H9 (cell line): ENCODE results near the gene TOM1L2. TPM values are rescaled to one million over a fixed set of nuclear protein-coding genes. Genes with fewer than 3 reads are reported as not detected.

Experiments used
- DNase-seq: peaks from one replicate; pipeline ENCODE4 v3.0.0-alpha.2; 2017
- H2AFZ ChIP-seq: one replicate; pipeline ENCODE4 v1.6.1; 2013; ENCODE audit warnings: mild to moderate bottlenecking, low read length, control low read depth, moderate library complexity
- H2AK5ac ChIP-seq: 2 replicates; pipeline ENCODE4 v1.6.1; 2013; ENCODE audit warnings: low read length, control low read depth, mixed read lengths; ENCODE audit not compliant: insufficient read length
- H2BK120ac ChIP-seq: one replicate; pipeline ENCODE4 v1.6.1; 2013; ENCODE audit warnings: low read depth, mild to moderate bottlenecking, low read length, control low read depth, inconsistent platforms; ENCODE audit not compliant: poor library complexity, severe bottlenecking
- H2BK12ac ChIP-seq: 2 replicates; pipeline ENCODE4 v1.6.1; 2013; ENCODE audit warnings: low read length, control low read depth, mixed read lengths, low read depth; ENCODE audit not compliant: insufficient read length
- H2BK15ac ChIP-seq: 2 replicates; pipeline ENCODE4 v1.6.1; 2013; ENCODE audit warnings: low read depth, low read length, control low read depth
- H2BK20ac ChIP-seq: one replicate; pipeline ENCODE4 v1.6.1; 2013; ENCODE audit warnings: low read depth, mild to moderate bottlenecking, low read length, control low read depth, inconsistent platforms; ENCODE audit not compliant: poor library complexity, severe bottlenecking
- H2BK5ac ChIP-seq: 2 replicates; pipeline ENCODE4 v1.6.1; 2013; ENCODE audit warnings: low read length, control low read depth, mixed read lengths; ENCODE audit not compliant: insufficient read length
- H3K14ac ChIP-seq: 2 replicates; pipeline ENCODE4 v1.6.1; 2013; ENCODE audit warnings: low read length, control low read depth; ENCODE audit not compliant: insufficient read depth
- H3K18ac ChIP-seq: 2 replicates; pipeline ENCODE4 v1.6.1; 2013; ENCODE audit warnings: low read depth, mild to moderate bottlenecking, mixed read lengths, low read length, control low read depth; ENCODE audit not compliant: insufficient read length
- H3K23ac ChIP-seq: 2 replicates; pipeline ENCODE4 v1.6.1; 2013; ENCODE audit warnings: low read length, control low read depth, mixed read lengths, low read depth; ENCODE audit not compliant: insufficient read length
- H3K23me2 ChIP-seq: 2 replicates; pipeline ENCODE4 v1.6.1; 2013; ENCODE audit warnings: low read depth, mild to moderate bottlenecking, mixed read lengths, low read length, control low read depth; ENCODE audit not compliant: insufficient read length, poor library complexity, severe bottlenecking
- H3K27ac ChIP-seq: 2 replicates; pipeline ENCODE4 v1.5.1; 2013; ENCODE audit warnings: low read length, control low read depth, mixed read lengths, low read depth; ENCODE audit not compliant: insufficient read length
- H3K27me3 ChIP-seq: 2 replicates; pipeline ENCODE4 v1.6.1; 2013; ENCODE audit warnings: low read length, control low read depth, inconsistent platforms; ENCODE audit not compliant: insufficient read depth
- H3K4ac ChIP-seq: 2 replicates; pipeline ENCODE4 v1.6.1; 2013; ENCODE audit warnings: low read depth, mild to moderate bottlenecking, control low read depth, inconsistent platforms, low read length, moderate library complexity
- H3K4me1 ChIP-seq: 2 replicates; pipeline ENCODE4 v1.6.1; 2013; ENCODE audit warnings: low read length, control low read depth, inconsistent platforms; ENCODE audit not compliant: insufficient read depth
- H3K4me2 ChIP-seq: 2 replicates; pipeline ENCODE4 v1.6.1; 2013; ENCODE audit warnings: low read length, control low read depth, mixed read lengths; ENCODE audit not compliant: insufficient read length, insufficient read depth
- H3K56ac ChIP-seq: 2 replicates; pipeline ENCODE4 v1.6.1; 2013; ENCODE audit warnings: low read depth, mild to moderate bottlenecking, mixed read lengths, low read length, control low read depth; ENCODE audit not compliant: insufficient read length
- H3K79me1 ChIP-seq: 2 replicates; pipeline ENCODE4 v1.6.1; 2013; ENCODE audit warnings: low read depth, mild to moderate bottlenecking, moderate library complexity, low read length, control low read depth, inconsistent platforms; ENCODE audit not compliant: insufficient read depth, poor library complexity, severe bottlenecking
- H3K79me2 ChIP-seq: 2 replicates; pipeline ENCODE4 v1.6.1; 2013; ENCODE audit warnings: low read length, control low read depth, inconsistent platforms; ENCODE audit not compliant: insufficient read depth
- H3K9ac ChIP-seq: 2 replicates; pipeline ENCODE4 v1.6.1; 2013; ENCODE audit warnings: low read length, control low read depth, mixed read lengths; ENCODE audit not compliant: insufficient read length; ENCODE audit errors: extremely low read depth
- H3K9me3 ChIP-seq: one replicate; pipeline ENCODE4 v1.6.1; 2013; ENCODE audit warnings: low read depth, low read length, inconsistent platforms; ENCODE audit not compliant: control insufficient read depth
- H3T11ph ChIP-seq: one replicate; pipeline ENCODE4 v1.6.1; 2013; ENCODE audit warnings: mild to moderate bottlenecking, low read length, control low read depth, inconsistent platforms
- H4K20me1 ChIP-seq: one replicate; pipeline ENCODE4 v1.6.1; 2013; ENCODE audit not compliant: control insufficient read depth, insufficient read length, insufficient read depth
- H4K5ac ChIP-seq: 2 replicates; pipeline ENCODE4 v1.6.1; 2013; ENCODE audit warnings: low read depth, mild to moderate bottlenecking, mixed read lengths, low read length, control low read depth; ENCODE audit not compliant: insufficient read length
- H4K8ac ChIP-seq: replicated peaks from 2 replicates; pipeline ENCODE4 v1.6.1; 2013; ENCODE audit warnings: low read length, control low read depth, mixed read lengths, low read depth; ENCODE audit not compliant: insufficient read length
- H4K91ac ChIP-seq: 2 replicates; pipeline ENCODE4 v1.6.1; 2013; ENCODE audit warnings: low read depth, mild to moderate bottlenecking, moderate library complexity, mixed read lengths, low read length, control low read depth; ENCODE audit not compliant: insufficient read length
- H3K27ac Mint-ChIP-seq, 3 experiments: 2 replicates in 2 of 3; 3 replicates in 1 of 3; pipeline ENCODE4 v1.8.0; 2020 to 2021; ENCODE audit warnings: mixed read lengths in 3 of 3, mild to moderate bottlenecking in 1 of 3, moderate library complexity in 1 of 3
- H3K27me3 Mint-ChIP-seq: 2 replicates; pipeline ENCODE4 v1.8.0; 2021; ENCODE audit warnings: low read depth, mild to moderate bottlenecking, moderate library complexity, mixed read lengths
- H3K36me3 Mint-ChIP-seq, 3 experiments: 2 replicates in 2 of 3; 3 replicates in 1 of 3; pipeline ENCODE4 v1.8.0; 2020 to 2021; ENCODE audit warnings: low read depth in 3 of 3, mixed read lengths in 3 of 3; ENCODE audit not compliant: insufficient read depth in 1 of 3
- H3K4me1 Mint-ChIP-seq, 2 experiments: 2 replicates each; pipeline ENCODE4 v1.8.0; 2020; ENCODE audit warnings: mixed read lengths in 2 of 2
- H3K4me3 Mint-ChIP-seq, 2 experiments: 2 replicates in 1 of 2; 3 replicates in 1 of 2; pipeline ENCODE4 v1.8.0; 2020 to 2021; ENCODE audit warnings: mild to moderate bottlenecking in 2 of 2, mixed read lengths in 2 of 2, moderate library complexity in 1 of 2
- H3K9me3 Mint-ChIP-seq, 2 experiments: 2 replicates in 1 of 2; 3 replicates in 1 of 2; pipeline ENCODE4 v1.8.0; 2020; ENCODE audit warnings: mild to moderate bottlenecking in 2 of 2, mixed read lengths in 2 of 2, moderate library complexity in 1 of 2
- WGBS: extraction: QIAGEN DNeasy Blood & Tissue Kit; methylation state at CpG from one replicate; pipeline ENCODE4 v1.1.7; 2013; ENCODE audit warnings: missing lambda C conversion rate, low lambda C conversion rate, mixed read lengths; ENCODE audit not compliant: insufficient read length; ENCODE audit errors: extremely low coverage; 5-methylcytosine and 5-hydroxymethylcytosine counted together
- total RNA-seq: library from RNA; stranded (reverse); gene quantifications from 2 replicates; pipeline ENCODE4 v1.2.1, GENCODE V29; 2021
- TF ChIP-seq, protein P1 (sequence below): fragments of 200-600 bp; sonication (generic); conservative IDR thresholded peaks from 3 replicates; pipeline ENCODE4 v1.8.0; 2021; ENCODE audit warnings: antibody characterized with exemption, mild to moderate bottlenecking

The TOM1L2 gene
- total RNA-seq, 1 experiment from 2014 or later, result 4.6 TPM

- no peak overlapping the region for H3K18ac ChIP-seq
- DNase-seq, result no peak
- H3K23ac ChIP-seq, result no peak overlapping the region
- H3K4ac ChIP-seq, result no peak overlapping the region
- H3T11ph ChIP-seq, result no peak overlapping the region
- no peaks in the 10 kb centered on the region for H3K79me2 ChIP-seq
- no peak overlapping the region for H4K91ac ChIP-seq
- H4K5ac ChIP-seq, result no peak overlapping the region
- H3K23me2 ChIP-seq, result no peaks in the 10 kb centered on the region
- no peak overlapping the region for H2BK12ac ChIP-seq
- no peaks in the 10 kb centered on the region for H3K9me3 ChIP-seq
- no peak overlapping the region for H2BK120ac ChIP-seq
- H3K79me1 ChIP-seq, result no peaks in the 10 kb centered on the region
- no peaks in the 10 kb centered on the region for H3K27me3 ChIP-seq
- H2BK15ac ChIP-seq, result no peak overlapping the region
- TF ChIP-seq, protein P1, sequence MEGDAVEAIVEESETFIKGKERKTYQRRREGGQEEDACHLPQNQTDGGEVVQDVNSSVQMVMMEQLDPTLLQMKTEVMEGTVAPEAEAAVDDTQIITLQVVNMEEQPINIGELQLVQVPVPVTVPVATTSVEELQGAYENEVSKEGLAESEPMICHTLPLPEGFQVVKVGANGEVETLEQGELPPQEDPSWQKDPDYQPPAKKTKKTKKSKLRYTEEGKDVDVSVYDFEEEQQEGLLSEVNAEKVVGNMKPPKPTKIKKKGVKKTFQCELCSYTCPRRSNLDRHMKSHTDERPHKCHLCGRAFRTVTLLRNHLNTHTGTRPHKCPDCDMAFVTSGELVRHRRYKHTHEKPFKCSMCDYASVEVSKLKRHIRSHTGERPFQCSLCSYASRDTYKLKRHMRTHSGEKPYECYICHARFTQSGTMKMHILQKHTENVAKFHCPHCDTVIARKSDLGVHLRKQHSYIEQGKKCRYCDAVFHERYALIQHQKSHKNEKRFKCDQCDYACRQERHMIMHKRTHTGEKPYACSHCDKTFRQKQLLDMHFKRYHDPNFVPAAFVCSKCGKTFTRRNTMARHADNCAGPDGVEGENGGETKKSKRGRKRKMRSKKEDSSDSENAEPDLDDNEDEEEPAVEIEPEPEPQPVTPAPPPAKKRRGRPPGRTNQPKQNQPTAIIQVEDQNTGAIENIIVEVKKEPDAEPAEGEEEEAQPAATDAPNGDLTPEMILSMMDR, result no peak
- Mint-ChIP-seq H3K9me3 (no peaks in the 10 kb centered on the region), H3K4me1 (peaks cover 20 to 28% of the 10 kb centered on the region in 2 experiments), H3K27ac (no peak overlapping the region), H3K4me3 (no peak overlapping the region), H3K36me3 (no peaks in the 10 kb centered on the region), H3K27me3 (no peaks in the 10 kb centered on the region)
- H2AFZ ChIP-seq, result no peak overlapping the region
- H3K9ac ChIP-seq, result no peak overlapping the region
- no peaks in the 10 kb centered on the region for H4K20me1 ChIP-seq
- no CpG with 5 or more reads among the region's 1 CpG for WGBS
- H3K27ac ChIP-seq, result no peak overlapping the region
- H3K56ac ChIP-seq, result no peak overlapping the region
- H3K4me2 ChIP-seq, result no peak overlapping the region
- H3K4me1 ChIP-seq, result no peaks in the 10 kb centered on the region; the same call in 1 of the 2 replicates
- no peak overlapping the region for H2BK5ac ChIP-seq
- H3K14ac ChIP-seq, result no peak overlapping the region
- no peak overlapping the region for H2BK20ac ChIP-seq
- no peak overlapping the region for H4K8ac ChIP-seq
- H2AK5ac ChIP-seq, result no peak overlapping the region
Measured at GRCh38 chr17:17947966-17948365, 24.2 kb downstream of the TOM1L2 start.
